NCI-H2227 treated with DMSO at 0.1 percent for 48 hours (cell line): Measurements from ENCODE around the gene TDRD9.

Source experiments
- DNase-seq: peaks from one replicate; lab custom pipeline; 2025; lab: John Stamatoyannopoulos, UW

The TDRD9 gene

GRCh38 chr14:104090071-104090748, 162.0 kb downstream of the TDRD9 start:
- DNase-seq = no peak

- no peak for DNase-seq
These were observed 163.0 kb downstream of the TDRD9 start for GRCh38 chr14:104091061-104091926.

- no peak for DNase-seq
These were observed 163.9 kb downstream of the TDRD9 start for GRCh38 chr14:104091927-104092771.

- no peak for DNase-seq
These were observed 164.7 kb downstream of the TDRD9 start for GRCh38 chr14:104092931-104093365.

- no peak for DNase-seq
These were observed 165.3 kb downstream of the TDRD9 start for GRCh38 chr14:104093366-104094055.

GRCh38 chr14:104094056-104094708, 165.9 kb downstream of the TDRD9 start:
- DNase-seq = no peak

- no peak for DNase-seq
These were observed 166.6 kb downstream of the TDRD9 start for GRCh38 chr14:104094709-104095425.

GRCh38 chr14:104095426-104096310, 167.4 kb downstream of the TDRD9 start:
- no peak for DNase-seq

- DNase-seq = no peak
These were observed 168.1 kb downstream of the TDRD9 start for GRCh38 chr14:104096318-104096717.

- DNase-seq = no peak
These were observed 168.8 kb downstream of the TDRD9 start for GRCh38 chr14:104096751-104097700.

- no peak for DNase-seq
These were observed 170.2 kb downstream of the TDRD9 start for GRCh38 chr14:104098272-104099095.

- DNase-seq = no peak
These were observed 171.1 kb downstream of the TDRD9 start for GRCh38 chr14:104099096-104100041.

- DNase-seq = no peak
These were observed 172.2 kb downstream of the TDRD9 start for GRCh38 chr14:104100171-104101085.

- DNase-seq = no peak
These were observed 172.9 kb downstream of the TDRD9 start for GRCh38 chr14:104101086-104101621.
